ENCODE results near the gene FXYD7. TPM values are rescaled to one million over a fixed set of nuclear protein-coding genes. Genes with fewer than 3 reads are reported as not detected.
"Not testable (repeated sequence)": the region's sequence is repeated elsewhere in the genome, so short reads cannot be mapped to it uniquely, and the experiment has no call there.

FXYD7 gene
- polyA plus RNA-seq, 12 donors: 0.53 to 2.2 (median 1.1) TPM; not detected in 2

GRCh38 chr19:35143818-35144217 lies 763 bp downstream of the FXYD7 start:
- DNase-seq: no peak

- no peak for DNase-seq
Measured at GRCh38 chr19:35144259-35144599, 1.2 kb downstream of the FXYD7 start.

- DNase-seq: no peak
Measured at GRCh38 chr19:35144600-35145436, 1.8 kb downstream of the FXYD7 start.

GRCh38 chr19:35146746-35147459 lies 3.8 kb downstream of the FXYD7 start:
- DNase-seq: no peak

- DNase-seq: no peak
Measured at GRCh38 chr19:35149463-35149862, 6.4 kb downstream of the FXYD7 start.

GRCh38 chr19:35150445-35150844 lies 7.4 kb downstream of the FXYD7 start:
- no peak for DNase-seq

GRCh38 chr19:35151273-35152065 lies 8.4 kb downstream of the FXYD7 start:
- DNase-seq: no peak

GRCh38 chr19:35153129-35153522 lies 10.1 kb downstream of the FXYD7 start:
- DNase-seq: not testable (repeated sequence)

GRCh38 chr19:35153701-35154524 lies 10.9 kb downstream of the FXYD7 start:
- DNase-seq: no peak

- DNase-seq: peak; percentile 45
Measured at GRCh38 chr19:35154525-35155406, 11.7 kb downstream of the FXYD7 start, which contains the start of gene FXYD5. TSS of gene FXYD5 (plus strand) at chr19:35154735. CDS start at chr19:35155551, 816 bp downstream.

GRCh38 chr19:35155441-35155840 lies 12.4 kb downstream of the FXYD7 start:
- no peak for DNase-seq

- no peak for DNase-seq
Measured at GRCh38 chr19:35155981-35156672, 13.1 kb downstream of the FXYD7 start.

GRCh38 chr19:35156673-35157014 lies 13.6 kb downstream of the FXYD7 start:
- no peak for DNase-seq

GRCh38 chr19:35157431-35157830 lies 14.4 kb downstream of the FXYD7 start:
- DNase-seq: no peak

GRCh38 chr19:35159606-35160005 lies 16.6 kb downstream of the FXYD7 start:
- DNase-seq: no peak

- DNase-seq: no peak
Measured at GRCh38 chr19:35160629-35161433, 17.8 kb downstream of the FXYD7 start.

- DNase-seq: no peak
Measured at GRCh38 chr19:35161434-35161743, 18.3 kb downstream of the FXYD7 start.

- no peak for DNase-seq
Measured at GRCh38 chr19:35162471-35163326, 19.6 kb downstream of the FXYD7 start.
